Caco-2 (cell line): ENCODE results near the gene KIF18B. TPM values are rescaled to one million over a fixed set of nuclear protein-coding genes. Genes with fewer than 3 reads are reported as not detected.

Source experiments
- BruUV-seq: library from RNA; stranded (reverse); fragments of 400-500 nt; replicated peaks from 2 replicates; lab custom pipeline; 2021; lab: Mats Ljungman, UMichigan
- CTCF ChIA-PET: fragments of 300-600 bp; sonication (Branson Sonifier 250); formaldehyde crosslinking; loops from one replicate; lab custom pipeline; 2022; ENCODE audit warnings: antibody characterized with exemption; lab: Charles Lee
- POLR2A ChIA-PET: fragments of 300-600 bp; sonication (Branson Sonifier 250); formaldehyde crosslinking; loops from one replicate; lab custom pipeline; 2022; ENCODE audit warnings: antibody characterized with exemption; lab: Charles Lee
- DNase-seq, 2 experiments: peaks; one replicate each; pipeline versions ENCODE4 v3.0.0 to v3.0.0-alpha.2; 2020 to 2022
- H3K27me3 ChIP-seq: replicated peaks from 2 replicates; pipeline ENCODE4 v1.6.0; 2011; ENCODE audit warnings: low read length; ENCODE audit not compliant: control insufficient read depth, insufficient read depth
- H3K36me3 ChIP-seq: 2 replicates; pipeline ENCODE4 v1.5.1; 2011; ENCODE audit warnings: low read length; ENCODE audit not compliant: control insufficient read depth, insufficient read depth
- H3K4me1 ChIP-seq: fragments of 250-450 bp; sonication (Bioruptor Pico); 2 replicates; pipeline ENCODE4 v1.5.1; 2020; ENCODE audit warnings: mild to moderate bottlenecking
- H3K4me3 ChIP-seq: 2 replicates; pipeline ENCODE4 v1.5.1; 2011; ENCODE audit warnings: low read depth, mild to moderate bottlenecking, control low read depth, low read length
- H3K9me3 ChIP-seq: fragments of 250-450 bp; sonication (Bioruptor Pico); 2 replicates; pipeline ENCODE4 v1.5.1; 2020; ENCODE audit warnings: mild to moderate bottlenecking, moderate library complexity
- H3K27ac Mint-ChIP-seq: one replicate; pipeline ENCODE4 v1.8.0; 2022; ENCODE audit warnings: mixed read lengths; ENCODE audit not compliant: unreplicated experiment
- H3K27me3 Mint-ChIP-seq: one replicate; pipeline ENCODE4 v1.8.0; 2022; ENCODE audit warnings: mixed read lengths; ENCODE audit not compliant: insufficient read depth, unreplicated experiment
- H3K36me3 Mint-ChIP-seq: one replicate; pipeline ENCODE4 v1.8.0; 2022; ENCODE audit warnings: mild to moderate bottlenecking, mixed read lengths; ENCODE audit not compliant: insufficient read depth, unreplicated experiment
- H3K4me1 Mint-ChIP-seq: one replicate; pipeline ENCODE4 v1.8.0; 2022; ENCODE audit warnings: low read depth, mixed read lengths; ENCODE audit not compliant: unreplicated experiment
- H3K4me3 Mint-ChIP-seq: one replicate; pipeline ENCODE4 v1.8.0; 2022; ENCODE audit warnings: mild to moderate bottlenecking, moderate library complexity, mixed read lengths; ENCODE audit not compliant: unreplicated experiment
- H3K9me3 Mint-ChIP-seq: one replicate; pipeline ENCODE4 v1.8.0; 2022; ENCODE audit warnings: mixed read lengths; ENCODE audit not compliant: unreplicated experiment
- CTCF ChIP-seq, 2 experiments: fragments of 200-600 bp in 1 of 2; IDR thresholded peaks; 1 replicate in 1 of 2; 2 replicates in 1 of 2; pipeline versions ENCODE4 v1.5.1 to v1.8.0; 2011 to 2022; ENCODE audit warnings: antibody characterized with exemption in 1 of 2, control low read depth in 1 of 2, inconsistent platforms in 1 of 2, low read depth in 1 of 2, low read length in 1 of 2, mild to moderate bottlenecking in 1 of 2, moderate library complexity in 1 of 2; ENCODE audit not compliant: insufficient read depth in 1 of 2, severe bottlenecking in 1 of 2, unreplicated experiment in 1 of 2
- intact Hi-C: fragments of 100-400 bp; cut with micrococcal nuclease; formaldehyde crosslinking; loops from one replicate; pipeline ENCODE4 v1.10.0; 2022; ENCODE audit not compliant: unreplicated experiment
- total RNA-seq: library from RNA; stranded (reverse); gene quantifications from 2 replicates; pipeline ENCODE4 v1.2.3, GENCODE V29; 2022

The KIF18B gene
- total RNA-seq, 1 experiment from 2014 or later, result 68.4 TPM

- H3K9me3 ChIP-seq, result no peaks in the 10 kb centered on the region
- no peak overlapping the region for H3K4me3 Mint-ChIP-seq
- no TSS peak for BruUV-seq
- H3K4me1 Mint-ChIP-seq, result peaks cover 7% of the 10 kb centered on the region
- intact Hi-C loops, result no loop called here
- ChIA-PET POLR2A (no interaction called here), CTCF (interaction anchor here (0.7 kb wide), 1 partner anchor 534 kb away, joined by 6 read pairs; no protein-coding TSS in a partner anchor)
- H3K9me3 Mint-ChIP-seq, result no peaks in the 10 kb centered on the region
- DNase-seq, result no peak
- H3K27ac Mint-ChIP-seq, result no peak overlapping the region
- no peak for TF ChIP-seq CTCF (IDR thresholded peaks at IDR 0.05; ENCODE audit: insufficient read depth in 1 of 2, low read depth in 1 of 2, low read length in 1 of 2, severe bottlenecking in 1 of 2, unreplicated experiment in 1 of 2)
- H3K36me3 ChIP-seq, result no peaks in the 10 kb centered on the region; the same call in 1 of the 2 replicates
- no peaks in the 10 kb centered on the region for H3K4me1 ChIP-seq
- H3K36me3 Mint-ChIP-seq, result peaks cover 38% of the 10 kb centered on the region
- no peak overlapping the region for H3K4me3 ChIP-seq
- no peaks in the 10 kb centered on the region for H3K27me3 ChIP-seq
- H3K27me3 Mint-ChIP-seq, result no peaks in the 10 kb centered on the region
Observed at GRCh38 chr17:44894642-44895041, 52.9 kb downstream of the KIF18B start.

- intact Hi-C loops, result no loop called here
- peaks cover 33% of the 10 kb centered on the region for H3K36me3 Mint-ChIP-seq
- BruUV-seq, result no TSS peak
- CTCF ChIA-PET, result no interaction called here
- H3K4me3 ChIP-seq, result no peak overlapping the region
- H3K4me1 ChIP-seq, result 0 out of 2 replicates have a peak, but pooled peaks cover 3% of the 10 kb centered on the region
- TF ChIP-seq CTCF (IDR thresholded peaks at IDR 0.05; ENCODE audit: insufficient read depth in 1 of 2, low read depth in 1 of 2, low read length in 1 of 2, severe bottlenecking in 1 of 2, unreplicated experiment in 1 of 2), result no peak
- no peaks in the 10 kb centered on the region for H3K27me3 Mint-ChIP-seq
- no peaks in the 10 kb centered on the region for H3K4me1 Mint-ChIP-seq
- H3K9me3 Mint-ChIP-seq, result no peaks in the 10 kb centered on the region
- H3K27ac Mint-ChIP-seq, result no peak overlapping the region
- no peaks in the 10 kb centered on the region for H3K9me3 ChIP-seq
- no peak for DNase-seq
- no peaks in the 10 kb centered on the region for H3K27me3 ChIP-seq
- H3K4me3 Mint-ChIP-seq, result no peak overlapping the region
- H3K36me3 ChIP-seq, result no peaks in the 10 kb centered on the region; the same call in none of the 2 replicates
- POLR2A ChIA-PET, result no interaction called here
Observed at GRCh38 chr17:44892250-44892649, 55.3 kb downstream of the KIF18B start.

- no peaks in the 10 kb centered on the region for H3K9me3 Mint-ChIP-seq
- peaks cover 36% of the 10 kb centered on the region for H3K36me3 Mint-ChIP-seq
- Histone ChIP-seq H3K4me3 (no peak overlapping the region), H3K27me3 (no peaks in the 10 kb centered on the region), H3K4me1 (0 out of 2 replicates have a peak, but pooled peaks cover 3% of the 10 kb centered on the region), H3K36me3 (no peaks in the 10 kb centered on the region; the same call in 1 of the 2 replicates), H3K9me3 (no peaks in the 10 kb centered on the region)
- ChIA-PET POLR2A (no interaction called here), CTCF (interaction anchor here (0.6 to 1.0 kb wide), 2 partner anchors 10 kb away, joined by 3 read pairs; partner anchors contain the start of gene EFTUD2)
- intact Hi-C loops, result no loop called here
- no peak for DNase-seq
- no peaks in the 10 kb centered on the region for H3K4me1 Mint-ChIP-seq
- no peaks in the 10 kb centered on the region for H3K27me3 Mint-ChIP-seq
- H3K27ac Mint-ChIP-seq, result no peak overlapping the region
- no peak overlapping the region for H3K4me3 Mint-ChIP-seq
- TF ChIP-seq CTCF (IDR thresholded peaks at IDR 0.05; ENCODE audit: insufficient read depth in 1 of 2, low read depth in 1 of 2, low read length in 1 of 2, severe bottlenecking in 1 of 2, unreplicated experiment in 1 of 2), result no peak
- no TSS peak for BruUV-seq
Observed at GRCh38 chr17:44889003-44889402, 58.6 kb downstream of the KIF18B start.
